K562 (cell line): ENCODE data around the gene DTL. TPM values are rescaled to one million over a fixed set of nuclear protein-coding genes. Genes with fewer than 3 reads are reported as not detected.

Experiments
- CHD4 ChIP-seq: fragments of 200-600 bp; sonication (generic); IDR thresholded peaks from 3 replicates; pipeline ENCODE4 v1.6.1; 2012; ENCODE audit warnings: low read depth, mild to moderate bottlenecking, mixed read lengths, low read length, inconsistent platforms; ENCODE audit not compliant: insufficient read depth, insufficient replicate concordance, poor library complexity, severe bottlenecking
- MCM7 ChIP-seq, 2 experiments: fragments of 450-650 bp; IDR thresholded peaks; 2 replicates each; pipeline ENCODE4 v1.6.1; 2016 to 2018
- NCOA6 ChIP-seq: fragments of 450-650 bp; IDR thresholded peaks from 2 replicates; pipeline ENCODE4 v1.6.1; 2017; ENCODE audit warnings: mild to moderate bottlenecking
- NFIC ChIP-seq: fragments of 450-650 bp; IDR thresholded peaks from 2 replicates; pipeline ENCODE4 v1.6.1; 2017; ENCODE audit warnings: mild to moderate bottlenecking, inconsistent platforms
- NRF1 ChIP-seq, 2 experiments: fragments of 450-650 bp; IDR thresholded peaks in 1 of 2; conservative IDR thresholded peaks in 1 of 2; 2 replicates each; pipeline ENCODE4 v1.6.1; 2014; ENCODE audit warnings: mild to moderate bottlenecking in 2 of 2
- POLR2H ChIP-seq: IDR thresholded peaks from 2 replicates; pipeline ENCODE4 v1.6.1; 2016; ENCODE audit warnings: missing genetic modification characterization, low read depth, mild to moderate bottlenecking, control low read depth, missing compliant biosample characterization, moderate library complexity
- PTRF ChIP-seq: fragments of 450-650 bp; IDR thresholded peaks from 2 replicates; pipeline ENCODE4 v1.6.1; 2016; ENCODE audit warnings: mild to moderate bottlenecking, missing genetic modification characterization, missing compliant biosample characterization
- RCOR1 ChIP-seq, 2 experiments: IDR thresholded peaks; 2 replicates each; pipeline ENCODE4 v1.6.1; 2012; ENCODE audit warnings: low read depth in 2 of 2, low read length in 2 of 2, borderline replicate concordance in 1 of 2, improper control_type of control experiment in 1 of 2
- SRSF1 ChIP-seq: fragments of 200-400 bp; formaldehyde crosslinking; IDR thresholded peaks from 2 replicates; pipeline ENCODE4 v1.6.1; 2017; ENCODE audit warnings: mild to moderate bottlenecking, low read depth, low read length, moderate library complexity
- SRSF9 ChIP-seq: fragments of 200-400 bp; formaldehyde crosslinking; IDR thresholded peaks from 2 replicates; pipeline ENCODE4 v1.6.1; 2017; ENCODE audit warnings: low read depth, low read length, borderline replicate concordance
- STAT5A ChIP-seq: IDR thresholded peaks from 2 replicates; pipeline ENCODE4 v1.6.1; 2012; ENCODE audit warnings: low read length, inconsistent platforms, borderline replicate concordance
- STAT5B ChIP-seq: fragments of 250-450 bp; sonication (Bioruptor Pico); IDR thresholded peaks from 2 replicates; pipeline ENCODE4 v1.8.0; 2021; ENCODE audit warnings: mild to moderate bottlenecking, inconsistent platforms
- THRAP3 ChIP-seq: fragments of 450-650 bp; IDR thresholded peaks from 2 replicates; pipeline ENCODE4 v1.6.1; 2016; ENCODE audit warnings: mild to moderate bottlenecking, inconsistent platforms, borderline replicate concordance
- ZC3H4 ChIP-seq: sonication (generic); formaldehyde crosslinking; IDR thresholded peaks from 2 replicates; pipeline ENCODE4 v1.9.0; 2021; ENCODE audit warnings: missing genetic modification reagents, borderline replicate concordance
- ZNF696 ChIP-seq: fragments of 250-450 bp; sonication (Bioruptor Pico); conservative IDR thresholded peaks from 2 replicates; pipeline ENCODE4 v1.4.0; 2020; ENCODE audit warnings: mild to moderate bottlenecking, moderate library complexity
- ZNF785 ChIP-seq: fragments of 250-450 bp; sonication (Bioruptor Pico); IDR thresholded peaks from 2 replicates; pipeline ENCODE4 v1.4.0; 2020; ENCODE audit warnings: mild to moderate bottlenecking
- polyA plus RNA-seq, 8 experiments: library from polyadenylated mRNA; depleted of rRNA in 4 of 8; stranded (reverse) in 5 of 8; unstranded in 3 of 8; fragments of >200 nt; fragmentation: Nextera tagmentation in 2 of 8; fragmentation: Illumina TruSeq in 1 of 8; extraction: Ambion mirVana in 2 of 8; extraction: Trizol in 1 of 8; gene quantifications; 2 replicates each; pipeline versions ENCODE4 v1.2.1 to v1.2.3, GENCODE V29; 2011 to 2014; ENCODE audit warnings: inconsistent platforms in 1 of 8, missing spikeins in 1 of 8
- total RNA-seq, 7 experiments: library from RNA; depleted of rRNA in 6 of 7; stranded (reverse); fragments of >200 nt in 6 of 7; fragmentation: Illumina TruSeq in 2 of 7; extraction: Trizol in 2 of 7; gene quantifications; 2 replicates each; pipeline versions ENCODE4 v1.2.1 to v1.2.3, GENCODE V29; 2011 to 2021; ENCODE audit warnings: low replicate concordance in 1 of 7
- TF ChIP-seq, protein P1 (sequence below): IDR thresholded peaks from 3 replicates; pipeline ENCODE4 v1.6.1; 2011; ENCODE audit warnings: borderline replicate concordance, mild to moderate bottlenecking, moderate library complexity; ENCODE audit not compliant: insufficient read length; ENCODE audit errors: extremely low read depth
- TF ChIP-seq, protein P2 (sequence below): sonication (generic); formaldehyde crosslinking; IDR thresholded peaks from 2 replicates; pipeline ENCODE4 v1.8.0; 2022; ENCODE audit warnings: mild to moderate bottlenecking, missing genetic modification reagents
- TF ChIP-seq, protein P3 (sequence below): fragments of 250-450 bp; sonication (Bioruptor Pico); IDR thresholded peaks from 2 replicates; pipeline ENCODE4 v1.9.0; 2021; ENCODE audit warnings: mild to moderate bottlenecking, inconsistent platforms

The DTL gene
- total and polyA plus RNA-seq, 9 of the 15 experiments (the other 6 are each of a cell fraction or from before 2014, with no cell fraction given) = 38.3 to 81.0 (median 63.2) TPM

DNA sequence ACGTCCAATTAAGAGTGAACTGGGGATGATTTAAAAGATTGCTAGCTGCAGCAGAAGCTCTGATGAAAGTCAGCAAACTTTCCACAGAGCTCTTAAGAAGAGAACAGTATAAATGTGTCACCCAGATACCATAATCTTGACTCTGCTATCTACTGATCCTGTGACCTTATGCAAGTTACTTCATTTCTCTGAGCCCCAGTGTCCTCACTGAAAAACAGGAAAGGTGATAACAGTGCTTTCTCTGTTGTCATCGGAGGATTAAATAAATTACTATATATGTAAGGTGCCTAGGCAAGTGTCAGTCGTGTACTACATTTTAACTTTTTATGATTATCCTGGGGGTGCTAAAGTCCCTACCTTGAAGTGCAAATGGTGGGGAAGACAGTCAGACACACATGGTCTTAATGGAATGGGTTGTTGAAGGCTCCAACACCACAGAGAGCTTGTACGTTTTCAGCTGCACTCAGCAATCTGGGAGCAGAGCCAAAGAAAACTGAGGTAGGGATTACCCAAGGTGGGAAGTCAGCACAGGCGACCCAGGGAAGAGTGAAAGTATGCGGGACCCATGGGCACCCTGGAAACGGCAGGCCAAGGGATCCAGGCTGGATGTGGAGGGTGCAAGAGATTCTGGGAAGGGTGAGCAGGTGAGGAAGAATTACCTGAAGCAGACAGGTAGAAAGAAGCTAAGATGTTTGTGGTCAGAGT lies 82.8 kb downstream of the DTL start (continued):
- TF ChIP-seq CHD4 = no peak
- no peak for TF ChIP-seq ZC3H4 (CRISPR knock-in tag)
- TF ChIP-seq NCOA6 = no peak
- TF ChIP-seq ZNF785 (CRISPR knock-in tag) = no peak
- TF ChIP-seq, protein P1, sequence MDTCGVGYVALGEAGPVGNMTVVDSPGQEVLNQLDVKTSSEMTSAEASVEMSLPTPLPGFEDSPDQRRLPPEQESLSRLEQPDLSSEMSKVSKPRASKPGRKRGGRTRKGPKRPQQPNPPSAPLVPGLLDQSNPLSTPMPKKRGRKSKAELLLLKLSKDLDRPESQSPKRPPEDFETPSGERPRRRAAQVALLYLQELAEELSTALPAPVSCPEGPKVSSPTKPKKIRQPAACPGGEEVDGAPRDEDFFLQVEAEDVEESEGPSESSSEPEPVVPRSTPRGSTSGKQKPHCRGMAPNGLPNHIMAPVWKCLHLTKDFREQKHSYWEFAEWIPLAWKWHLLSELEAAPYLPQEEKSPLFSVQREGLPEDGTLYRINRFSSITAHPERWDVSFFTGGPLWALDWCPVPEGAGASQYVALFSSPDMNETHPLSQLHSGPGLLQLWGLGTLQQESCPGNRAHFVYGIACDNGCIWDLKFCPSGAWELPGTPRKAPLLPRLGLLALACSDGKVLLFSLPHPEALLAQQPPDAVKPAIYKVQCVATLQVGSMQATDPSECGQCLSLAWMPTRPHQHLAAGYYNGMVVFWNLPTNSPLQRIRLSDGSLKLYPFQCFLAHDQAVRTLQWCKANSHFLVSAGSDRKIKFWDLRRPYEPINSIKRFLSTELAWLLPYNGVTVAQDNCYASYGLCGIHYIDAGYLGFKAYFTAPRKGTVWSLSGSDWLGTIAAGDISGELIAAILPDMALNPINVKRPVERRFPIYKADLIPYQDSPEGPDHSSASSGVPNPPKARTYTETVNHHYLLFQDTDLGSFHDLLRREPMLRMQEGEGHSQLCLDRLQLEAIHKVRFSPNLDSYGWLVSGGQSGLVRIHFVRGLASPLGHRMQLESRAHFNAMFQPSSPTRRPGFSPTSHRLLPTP = no peak
- no peak for TF ChIP-seq MCM7 (IDR thresholded peaks at IDR 0.05)
- TF ChIP-seq ZNF696 = no peak
- no peak for TF ChIP-seq THRAP3
- TF ChIP-seq, protein P2, sequence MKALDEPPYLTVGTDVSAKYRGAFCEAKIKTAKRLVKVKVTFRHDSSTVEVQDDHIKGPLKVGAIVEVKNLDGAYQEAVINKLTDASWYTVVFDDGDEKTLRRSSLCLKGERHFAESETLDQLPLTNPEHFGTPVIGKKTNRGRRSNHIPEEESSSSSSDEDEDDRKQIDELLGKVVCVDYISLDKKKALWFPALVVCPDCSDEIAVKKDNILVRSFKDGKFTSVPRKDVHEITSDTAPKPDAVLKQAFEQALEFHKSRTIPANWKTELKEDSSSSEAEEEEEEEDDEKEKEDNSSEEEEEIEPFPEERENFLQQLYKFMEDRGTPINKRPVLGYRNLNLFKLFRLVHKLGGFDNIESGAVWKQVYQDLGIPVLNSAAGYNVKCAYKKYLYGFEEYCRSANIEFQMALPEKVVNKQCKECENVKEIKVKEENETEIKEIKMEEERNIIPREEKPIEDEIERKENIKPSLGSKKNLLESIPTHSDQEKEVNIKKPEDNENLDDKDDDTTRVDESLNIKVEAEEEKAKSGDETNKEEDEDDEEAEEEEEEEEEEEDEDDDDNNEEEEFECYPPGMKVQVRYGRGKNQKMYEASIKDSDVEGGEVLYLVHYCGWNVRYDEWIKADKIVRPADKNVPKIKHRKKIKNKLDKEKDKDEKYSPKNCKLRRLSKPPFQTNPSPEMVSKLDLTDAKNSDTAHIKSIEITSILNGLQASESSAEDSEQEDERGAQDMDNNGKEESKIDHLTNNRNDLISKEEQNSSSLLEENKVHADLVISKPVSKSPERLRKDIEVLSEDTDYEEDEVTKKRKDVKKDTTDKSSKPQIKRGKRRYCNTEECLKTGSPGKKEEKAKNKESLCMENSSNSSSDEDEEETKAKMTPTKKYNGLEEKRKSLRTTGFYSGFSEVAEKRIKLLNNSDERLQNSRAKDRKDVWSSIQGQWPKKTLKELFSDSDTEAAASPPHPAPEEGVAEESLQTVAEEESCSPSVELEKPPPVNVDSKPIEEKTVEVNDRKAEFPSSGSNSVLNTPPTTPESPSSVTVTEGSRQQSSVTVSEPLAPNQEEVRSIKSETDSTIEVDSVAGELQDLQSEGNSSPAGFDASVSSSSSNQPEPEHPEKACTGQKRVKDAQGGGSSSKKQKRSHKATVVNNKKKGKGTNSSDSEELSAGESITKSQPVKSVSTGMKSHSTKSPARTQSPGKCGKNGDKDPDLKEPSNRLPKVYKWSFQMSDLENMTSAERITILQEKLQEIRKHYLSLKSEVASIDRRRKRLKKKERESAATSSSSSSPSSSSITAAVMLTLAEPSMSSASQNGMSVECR (CRISPR knock-in tag) = no peak
- TF ChIP-seq, protein P3, sequence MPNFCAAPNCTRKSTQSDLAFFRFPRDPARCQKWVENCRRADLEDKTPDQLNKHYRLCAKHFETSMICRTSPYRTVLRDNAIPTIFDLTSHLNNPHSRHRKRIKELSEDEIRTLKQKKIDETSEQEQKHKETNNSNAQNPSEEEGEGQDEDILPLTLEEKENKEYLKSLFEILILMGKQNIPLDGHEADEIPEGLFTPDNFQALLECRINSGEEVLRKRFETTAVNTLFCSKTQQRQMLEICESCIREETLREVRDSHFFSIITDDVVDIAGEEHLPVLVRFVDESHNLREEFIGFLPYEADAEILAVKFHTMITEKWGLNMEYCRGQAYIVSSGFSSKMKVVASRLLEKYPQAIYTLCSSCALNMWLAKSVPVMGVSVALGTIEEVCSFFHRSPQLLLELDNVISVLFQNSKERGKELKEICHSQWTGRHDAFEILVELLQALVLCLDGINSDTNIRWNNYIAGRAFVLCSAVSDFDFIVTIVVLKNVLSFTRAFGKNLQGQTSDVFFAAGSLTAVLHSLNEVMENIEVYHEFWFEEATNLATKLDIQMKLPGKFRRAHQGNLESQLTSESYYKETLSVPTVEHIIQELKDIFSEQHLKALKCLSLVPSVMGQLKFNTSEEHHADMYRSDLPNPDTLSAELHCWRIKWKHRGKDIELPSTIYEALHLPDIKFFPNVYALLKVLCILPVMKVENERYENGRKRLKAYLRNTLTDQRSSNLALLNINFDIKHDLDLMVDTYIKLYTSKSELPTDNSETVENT (CRISPR knock-in tag) = no peak
- TF ChIP-seq NFIC = peak; percentile 60; the same call in 1 of the 2 replicates
- TF ChIP-seq RCOR1 (IDR thresholded peaks at IDR 0.05; ENCODE audit: borderline replicate concordance in 1 of 2, low read depth in 2 of 2, low read length in 2 of 2) = peak in 1 of 2 experiments; percentile 44; a peak in 1 of 4 replicates
- TF ChIP-seq SRSF9 = no peak
- no peak for TF ChIP-seq PTRF (tag)
- TF ChIP-seq STAT5A = no peak
- TF ChIP-seq SRSF1 = no peak
- TF ChIP-seq STAT5B = no peak
- TF ChIP-seq POLR2H (tag) = no peak
- TF ChIP-seq NRF1 (conservative IDR thresholded peaks at IDR 0.05 in 1 of 2, IDR thresholded peaks at IDR 0.05 in 1 of 2) = no peak
